Breast epithelium (tissue), 3 donors: ENCODE data around the gene PFN3.

ENCODE experiments used
- POLR2AphosphoS5 ChIP-seq, 3 donors: sonication (generic); formaldehyde crosslinking; IDR thresholded peaks; one replicate each; pipeline ENCODE4 v1.6.1; 2017; ENCODE audit warnings: antibody characterized with exemption in 3 of 3
- TF ChIP-seq, protein P1 (sequence below), 3 donors: fragments of 450-650 bp; IDR thresholded peaks; one replicate each; pipeline ENCODE4 v1.5.1; 2016 to 2017; ENCODE audit warnings: antibody characterized with exemption in 3 of 3, mild to moderate bottlenecking in 3 of 3, moderate library complexity in 3 of 3

DNA sequence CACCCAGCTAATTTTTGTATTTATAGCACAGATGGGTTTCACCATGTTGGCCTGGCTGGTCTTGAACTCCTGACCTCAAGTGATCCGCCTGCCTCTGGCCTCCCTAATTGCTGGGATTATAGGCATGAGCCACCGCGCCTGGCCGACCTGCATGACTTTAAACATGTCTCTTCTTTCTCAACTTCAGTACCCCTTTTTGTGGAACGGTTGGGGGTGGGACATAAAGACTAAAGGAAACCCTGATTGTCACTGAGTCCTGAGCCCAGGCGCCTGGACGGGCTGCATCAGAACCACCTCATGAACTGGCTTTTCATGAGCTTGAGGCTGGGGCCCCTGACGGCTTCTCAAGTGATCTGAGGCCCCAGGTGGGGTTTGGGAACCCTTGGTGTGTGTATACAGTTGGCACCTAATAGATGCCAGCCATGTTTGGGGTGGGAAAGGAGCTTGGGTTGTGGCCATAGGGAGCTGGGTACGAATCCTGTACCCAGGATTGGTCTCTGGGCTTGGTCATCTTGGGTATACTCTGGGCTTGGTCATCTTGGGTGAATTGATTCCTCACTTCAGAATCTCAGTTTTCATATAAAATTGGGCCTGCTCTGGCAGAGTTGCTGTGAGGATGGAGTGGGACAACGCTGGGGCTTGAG lies 28.2 kb upstream of the PFN3 start:
- no peak for TF ChIP-seq POLR2AphosphoS5 (IDR thresholded peaks at IDR 0.05)
- TF ChIP-seq, protein P1, sequence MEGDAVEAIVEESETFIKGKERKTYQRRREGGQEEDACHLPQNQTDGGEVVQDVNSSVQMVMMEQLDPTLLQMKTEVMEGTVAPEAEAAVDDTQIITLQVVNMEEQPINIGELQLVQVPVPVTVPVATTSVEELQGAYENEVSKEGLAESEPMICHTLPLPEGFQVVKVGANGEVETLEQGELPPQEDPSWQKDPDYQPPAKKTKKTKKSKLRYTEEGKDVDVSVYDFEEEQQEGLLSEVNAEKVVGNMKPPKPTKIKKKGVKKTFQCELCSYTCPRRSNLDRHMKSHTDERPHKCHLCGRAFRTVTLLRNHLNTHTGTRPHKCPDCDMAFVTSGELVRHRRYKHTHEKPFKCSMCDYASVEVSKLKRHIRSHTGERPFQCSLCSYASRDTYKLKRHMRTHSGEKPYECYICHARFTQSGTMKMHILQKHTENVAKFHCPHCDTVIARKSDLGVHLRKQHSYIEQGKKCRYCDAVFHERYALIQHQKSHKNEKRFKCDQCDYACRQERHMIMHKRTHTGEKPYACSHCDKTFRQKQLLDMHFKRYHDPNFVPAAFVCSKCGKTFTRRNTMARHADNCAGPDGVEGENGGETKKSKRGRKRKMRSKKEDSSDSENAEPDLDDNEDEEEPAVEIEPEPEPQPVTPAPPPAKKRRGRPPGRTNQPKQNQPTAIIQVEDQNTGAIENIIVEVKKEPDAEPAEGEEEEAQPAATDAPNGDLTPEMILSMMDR (IDR thresholded peaks at IDR 0.05) = no peak
